Thymus (tissue), 11 donors: Measurements from ENCODE around the gene MAST3. TPM values are rescaled to one million over a fixed set of nuclear protein-coding genes. Genes with fewer than 3 reads are reported as not detected.

Experiments
- DNase-seq, 9 donors: peaks; one replicate each; pipeline ENCODE4 v3.0.0-alpha.2; 2013; ENCODE audit warnings: low spot score in 9 of 9, low read depth in 6 of 9, missing footprints in 1 of 9
- H3K27ac ChIP-seq, 2 donors: one replicate each; pipeline ENCODE4 v1.5.1; 2013; ENCODE audit warnings: control low read depth in 1 of 2, low read depth in 1 of 2, low read length in 1 of 2, mild to moderate bottlenecking in 1 of 2, moderate library complexity in 1 of 2
- H3K27me3 ChIP-seq, 2 donors: one replicate each; pipeline ENCODE4 v1.5.1; 2013; ENCODE audit warnings: low read length in 1 of 2; ENCODE audit not compliant: control insufficient read depth in 2 of 2, insufficient read depth in 1 of 2
- H3K36me3 ChIP-seq, 2 donors: one replicate each; pipeline ENCODE4 v1.5.1; 2013; ENCODE audit warnings: low read length in 1 of 2, mild to moderate bottlenecking in 1 of 2, moderate library complexity in 1 of 2; ENCODE audit not compliant: control insufficient read depth in 2 of 2, insufficient read depth in 2 of 2
- H3K4me1 ChIP-seq, 2 donors: one replicate each; pipeline ENCODE4 v1.5.1; 2013; ENCODE audit warnings: low read length in 2 of 2; ENCODE audit not compliant: control insufficient read depth in 2 of 2, insufficient read depth in 2 of 2
- H3K4me3 ChIP-seq, 2 donors: one replicate each; pipeline ENCODE4 v1.5.1; 2013; ENCODE audit warnings: low read length in 2 of 2, control low read depth in 1 of 2, mild to moderate bottlenecking in 1 of 2
- H3K9me3 ChIP-seq, 2 donors: one replicate each; pipeline ENCODE4 v1.5.1; 2013; ENCODE audit warnings: low read length in 1 of 2, mild to moderate bottlenecking in 1 of 2; ENCODE audit not compliant: control insufficient read depth in 2 of 2, insufficient read depth in 1 of 2
- WGBS: extraction: QIAGEN DNeasy Blood & Tissue Kit; methylation state at CpG from one replicate; pipeline ENCODE4 v1.1.7; 2013; 5-methylcytosine and 5-hydroxymethylcytosine counted together
- polyA plus RNA-seq: library from polyadenylated mRNA; stranded (reverse); fragments of 200-250 nt; gene quantifications from one replicate; pipeline ENCODE4 v1.2.3, GENCODE V29; 2013
- total RNA-seq: library from RNA; stranded (reverse); fragments of 120-200 nt; gene quantifications from one replicate; pipeline ENCODE4 v1.2.4, GENCODE V29; 2013
- donor health status: healthy.

Gene MAST3
- total and polyA plus RNA-seq, 2 donors: 2.0 to 8.9 TPM

DNA sequence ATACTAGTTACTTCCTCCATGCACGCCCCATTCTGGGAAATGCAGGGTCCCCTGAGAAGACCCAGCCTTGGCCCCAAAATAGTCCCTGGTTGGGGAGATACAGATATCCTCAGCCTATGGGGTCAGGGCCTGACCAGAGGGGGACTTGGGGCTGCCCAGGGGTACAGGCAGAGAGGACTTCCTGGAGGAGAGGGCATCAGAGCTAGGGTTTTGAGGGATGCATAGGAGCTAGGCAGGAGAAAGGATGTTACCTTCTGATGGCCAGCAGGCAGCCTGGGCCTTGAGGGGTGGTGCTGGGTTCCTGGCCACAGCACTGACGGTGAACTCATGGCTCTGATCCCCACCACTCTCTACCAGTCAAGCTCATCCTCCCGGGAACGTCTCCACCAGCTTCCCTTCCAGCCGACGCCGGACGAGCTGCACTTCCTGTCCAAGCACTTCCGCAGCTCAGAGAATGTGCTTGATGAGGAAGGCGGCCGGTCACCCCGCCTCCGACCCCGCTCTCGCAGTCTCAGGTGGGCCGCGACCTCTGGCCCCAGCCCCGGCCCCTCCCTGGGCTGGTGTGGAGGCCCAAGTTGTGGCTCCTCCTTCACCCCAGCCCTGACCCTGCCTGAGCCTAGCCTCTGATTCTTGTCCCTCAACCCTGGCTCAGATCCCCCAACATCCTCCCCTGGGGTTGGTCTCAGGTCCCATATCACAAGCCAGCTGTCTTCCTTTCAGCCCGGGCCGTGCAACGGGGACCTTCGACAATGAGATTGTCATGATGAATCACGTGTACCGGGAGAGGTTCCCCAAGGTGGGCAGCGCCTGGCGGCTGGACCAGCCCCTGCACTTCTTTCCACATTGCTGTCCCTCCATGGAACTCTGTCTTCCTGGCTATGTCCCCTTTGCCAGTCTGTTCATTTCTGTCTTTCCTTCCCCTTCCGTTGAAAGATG lies 25.6 kb downstream of the MAST3 start:
- no peak for DNase-seq
- Histone ChIP-seq H3K4me3 (no peak overlapping the region), H3K4me1 (peaks cover 9 to 22% of the 10 kb centered on the region in 2 donors), H3K27ac (no peak overlapping the region), H3K36me3 (peaks cover 28 to 31% of the 10 kb centered on the region in 2 donors), H3K27me3 (no peaks in the 10 kb centered on the region), H3K9me3 (no peaks in the 10 kb centered on the region)
- WGBS: 93% methylated on average over 27 of the region's 27 CpGs

GRCh38 chr19:18123819-18124218 lies 26.2 kb downstream of the MAST3 start:
- Histone ChIP-seq H3K9me3 (no peaks in the 10 kb centered on the region), H3K4me3 (no peak overlapping the region), H3K27ac (no peak overlapping the region), H3K4me1 (peaks cover 6 to 15% of the 10 kb centered on the region in 2 donors), H3K27me3 (no peaks in the 10 kb centered on the region), H3K36me3 (peaks cover 31 to 34% of the 10 kb centered on the region in 2 donors)
- 95% methylated on average over 26 of the region's 26 CpGs for WGBS
- no peak for DNase-seq

GRCh38 chr19:18126097-18126496 lies 28.5 kb downstream of the MAST3 start:
- no peak for DNase-seq
- Histone ChIP-seq H3K27ac (no peak overlapping the region), H3K9me3 (no peaks in the 10 kb centered on the region), H3K4me1 (no peaks in the 10 kb centered on the region), H3K4me3 (no peak overlapping the region), H3K27me3 (no peaks in the 10 kb centered on the region), H3K36me3 (peaks cover 39 to 50% of the 10 kb centered on the region in 2 donors)
- WGBS: 99% methylated on average over 2 of the region's 2 CpGs

DNA sequence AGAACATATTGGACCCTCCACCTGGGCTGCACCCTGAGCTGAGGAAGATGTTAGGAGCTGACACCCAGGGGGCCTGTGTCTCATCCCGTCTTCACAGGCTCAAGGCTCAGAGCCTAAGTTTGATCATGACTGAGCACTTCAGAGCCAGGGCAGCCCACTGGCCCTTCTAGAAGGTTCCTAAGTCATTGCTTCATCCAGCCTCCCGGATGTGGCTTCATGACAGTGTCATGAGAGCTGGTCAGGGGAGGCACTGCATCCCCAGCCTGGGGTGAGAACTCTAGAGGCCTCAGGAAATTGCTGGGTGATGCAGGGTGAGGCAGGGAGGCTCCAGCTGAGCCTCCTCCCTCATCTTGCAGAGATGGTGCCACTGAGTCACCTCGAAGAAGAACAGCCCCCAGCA lies 30.5 kb downstream of the MAST3 start:
- no peak overlapping the region for H3K27ac ChIP-seq
- no peak for DNase-seq
- no peak overlapping the region for H3K4me3 ChIP-seq
- 94% methylated on average over 3 of the region's 3 CpGs for WGBS
- no peaks in the 10 kb centered on the region for H3K27me3 ChIP-seq
- H3K9me3 ChIP-seq: no peaks in the 10 kb centered on the region
- H3K4me1 ChIP-seq: no peaks in the 10 kb centered on the region
- peaks cover 43 to 49% of the 10 kb centered on the region in 2 donors for H3K36me3 ChIP-seq

GRCh38 chr19:18128805-18129204 lies 31.2 kb downstream of the MAST3 start:
- peaks cover 37 to 48% of the 10 kb centered on the region in 2 donors for H3K36me3 ChIP-seq
- no peaks in the 10 kb centered on the region for H3K27me3 ChIP-seq
- H3K4me1 ChIP-seq: no peaks in the 10 kb centered on the region
- WGBS: 98% methylated on average over 12 of the region's 12 CpGs
- no peaks in the 10 kb centered on the region for H3K9me3 ChIP-seq
- no peak for DNase-seq
- H3K4me3 ChIP-seq: no peak overlapping the region
- no peak overlapping the region for H3K27ac ChIP-seq

- no peaks in the 10 kb centered on the region for H3K4me1 ChIP-seq
- WGBS: 96% methylated on average over 21 of the region's 21 CpGs
- DNase-seq: no peak
- H3K9me3 ChIP-seq: no peaks in the 10 kb centered on the region
- H3K27ac ChIP-seq: no peak overlapping the region
- no peak overlapping the region for H3K4me3 ChIP-seq
- no peaks in the 10 kb centered on the region for H3K27me3 ChIP-seq
- H3K36me3 ChIP-seq: peaks cover 41 to 54% of the 10 kb centered on the region in 2 donors
Observed at GRCh38 chr19:18130523-18131242, 33.1 kb downstream of the MAST3 start.

DNA sequence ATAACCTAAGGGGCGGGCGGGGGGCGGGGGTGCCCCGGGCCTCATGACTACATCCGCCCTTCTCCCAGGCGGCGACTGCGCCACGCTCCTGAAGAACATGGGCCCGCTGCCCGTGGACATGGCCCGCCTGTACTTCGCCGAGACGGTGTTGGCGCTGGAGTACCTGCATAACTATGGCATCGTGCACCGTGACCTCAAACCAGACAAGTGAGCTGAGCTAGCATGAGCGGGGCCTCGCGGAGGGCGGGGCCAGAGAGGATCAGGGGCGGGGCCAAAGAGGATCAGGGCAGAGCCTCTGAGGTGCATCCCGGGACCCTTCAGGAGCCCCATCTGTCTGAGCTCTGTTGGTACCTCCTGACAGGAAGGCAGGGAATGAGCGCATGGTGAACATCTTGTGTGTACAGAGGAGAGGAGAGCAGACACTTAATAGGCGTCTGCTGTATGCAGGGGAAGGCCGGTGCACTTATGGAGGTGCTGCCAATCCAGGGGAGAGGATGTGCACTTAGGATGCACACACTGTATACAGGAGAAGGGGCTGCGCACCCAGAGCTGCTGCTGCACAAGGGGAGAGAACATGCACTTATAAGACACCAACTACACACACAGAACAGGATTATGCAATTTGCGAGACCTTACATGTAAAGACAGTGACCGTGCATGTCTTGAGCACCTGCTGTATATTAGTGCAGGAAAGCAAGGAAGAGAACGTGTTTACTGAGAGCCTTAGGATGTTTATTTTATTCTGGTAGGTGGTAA lies 34.4 kb downstream of the MAST3 start:
- 93% methylated on average over 31 of the region's 31 CpGs for WGBS

GRCh38 chr19:18135712-18136584 lies 38.4 kb downstream of the MAST3 start:
- DNase-seq: no peak
- no peak overlapping the region for H3K4me3 ChIP-seq
- H3K4me1 ChIP-seq: no peaks in the 10 kb centered on the region
- WGBS: 98% methylated on average over 18 of the region's 18 CpGs
- H3K9me3 ChIP-seq: no peaks in the 10 kb centered on the region
- H3K27ac ChIP-seq: no peak overlapping the region
- no peaks in the 10 kb centered on the region for H3K27me3 ChIP-seq
- peaks cover 41 to 49% of the 10 kb centered on the region in 2 donors for H3K36me3 ChIP-seq

More for the DNA sequence above, 34.4 kb downstream of the MAST3 start:
- Histone ChIP-seq H3K36me3 (peaks cover 44 to 58% of the 10 kb centered on the region in 2 donors), H3K4me3 (no peak overlapping the region), H3K27ac (no peak overlapping the region), H3K9me3 (no peaks in the 10 kb centered on the region), H3K27me3 (no peaks in the 10 kb centered on the region), H3K4me1 (no peaks in the 10 kb centered on the region)
- no peak for DNase-seq
